Stimulated activated naive CD8-positive, alpha-beta T cell treated with anti-CD3 and anti-CD28 coated beads, Interleukin-15, Interleukin-2, amounts not matched to agents 100 U/mL and 50 U/mL, for 24 hours (primary cell): ENCODE data around the gene GNL2.
"Not testable (repeated sequence)": the region's sequence is repeated elsewhere in the genome, so short reads cannot be mapped to it uniquely, and the experiment has no call there.

ENCODE experiments used
- ATAC-seq: fragments of 150-1000 bp; cut with Tn5 transposase; one replicate; pipeline ENCODE4 v1.10.0; 2021
- DNase-seq: peaks from one replicate; pipeline ENCODE4 v3.0.0; 2021

GNL2 gene

DNA sequence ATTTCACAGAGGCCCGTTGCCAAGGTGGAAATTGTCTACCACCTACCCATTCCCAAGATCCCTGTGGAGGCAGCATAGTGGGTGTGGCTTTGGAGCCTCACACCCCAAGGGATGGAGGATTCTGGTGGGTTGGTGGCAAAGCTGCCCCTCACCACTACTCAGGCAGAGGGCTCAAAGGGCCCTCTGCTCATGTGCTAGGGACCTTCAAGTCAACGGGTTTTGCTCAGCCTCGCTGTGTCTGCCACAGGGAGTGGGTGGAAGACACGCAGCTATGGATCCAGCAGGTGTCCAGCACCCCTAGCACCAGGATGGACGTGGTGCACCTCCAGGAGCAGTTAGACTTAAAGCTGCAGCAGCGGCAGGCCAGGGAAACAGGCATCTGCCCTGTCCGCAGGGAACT lies 36.7 kb downstream of the GNL2 start:
- no peak for ATAC-seq
- no peak for DNase-seq

DNA sequence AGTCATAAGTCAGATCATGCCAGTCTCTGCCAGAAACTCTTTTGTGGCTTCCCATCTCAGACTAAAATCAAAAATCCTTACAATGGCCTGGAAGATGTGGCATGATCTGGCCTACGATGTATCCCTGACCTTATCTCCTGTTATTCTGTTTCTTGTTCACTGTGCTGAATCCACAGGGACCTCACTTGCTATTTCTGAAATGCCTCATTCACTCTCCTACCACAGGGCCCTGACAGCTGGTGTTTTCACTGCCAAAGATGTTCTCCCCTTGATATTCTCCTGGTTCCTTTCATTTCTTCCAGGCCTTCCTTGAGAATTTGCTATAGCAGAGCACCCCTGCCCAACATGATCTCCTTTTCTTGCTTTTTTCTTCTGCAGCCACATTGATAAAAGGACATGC lies 37.3 kb downstream of the GNL2 start:
- no peak for DNase-seq
- ATAC-seq, result no peak

DNA sequence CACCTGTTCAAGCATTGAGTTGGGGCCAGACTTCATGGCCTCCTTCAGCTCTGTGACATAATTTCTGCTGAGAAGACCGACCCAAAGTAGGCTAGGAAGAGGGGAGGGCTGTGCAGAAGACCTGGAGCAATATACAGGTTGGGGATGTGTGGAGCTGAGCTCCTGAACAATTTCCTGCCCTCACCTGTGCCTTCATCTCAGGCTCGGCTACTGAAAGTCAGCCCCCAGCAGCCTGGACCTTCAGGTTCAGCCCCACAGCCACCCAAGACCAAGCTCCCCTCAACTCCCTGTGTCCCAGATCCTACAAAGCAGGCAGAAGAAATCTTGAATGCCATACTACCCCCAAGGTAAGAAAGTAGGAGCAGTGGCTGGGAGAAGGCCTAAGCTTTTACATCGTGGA lies 38.3 kb downstream of the GNL2 start:
- DNase-seq, result no peak
- ATAC-seq, result no peak

DNA sequence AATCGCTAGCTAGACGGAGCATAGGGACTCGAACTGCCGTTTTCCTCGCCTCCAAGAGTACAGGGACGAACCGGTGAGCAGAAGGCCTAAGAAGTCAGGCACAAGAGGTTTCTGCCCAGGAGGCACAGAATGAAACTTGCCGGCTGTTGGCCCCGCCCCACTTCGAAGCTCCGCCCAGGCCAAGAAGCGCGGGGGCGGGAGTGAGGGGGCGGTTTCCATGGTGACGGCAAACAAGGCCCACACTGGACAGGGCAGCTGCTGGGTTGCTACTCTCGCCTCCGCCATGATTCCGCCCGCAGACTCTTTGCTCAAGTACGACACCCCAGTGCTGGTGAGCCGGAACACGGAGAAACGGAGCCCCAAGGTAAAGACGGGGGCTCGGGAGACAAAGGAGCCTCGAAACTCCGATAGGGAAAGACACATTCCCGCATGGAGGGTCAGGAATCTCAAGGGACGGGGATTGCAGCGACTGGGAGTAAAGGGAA lies 39.0 kb downstream of the GNL2 start, which contains the start of gene DNALI1:
DNALI1 (plus strand) TSS at position 229 of the 485 bp plus-strand sequence; CDS start at position 284, 55 bp downstream.
- no peak for ATAC-seq
- DNase-seq, result peak; percentile 47

DNA sequence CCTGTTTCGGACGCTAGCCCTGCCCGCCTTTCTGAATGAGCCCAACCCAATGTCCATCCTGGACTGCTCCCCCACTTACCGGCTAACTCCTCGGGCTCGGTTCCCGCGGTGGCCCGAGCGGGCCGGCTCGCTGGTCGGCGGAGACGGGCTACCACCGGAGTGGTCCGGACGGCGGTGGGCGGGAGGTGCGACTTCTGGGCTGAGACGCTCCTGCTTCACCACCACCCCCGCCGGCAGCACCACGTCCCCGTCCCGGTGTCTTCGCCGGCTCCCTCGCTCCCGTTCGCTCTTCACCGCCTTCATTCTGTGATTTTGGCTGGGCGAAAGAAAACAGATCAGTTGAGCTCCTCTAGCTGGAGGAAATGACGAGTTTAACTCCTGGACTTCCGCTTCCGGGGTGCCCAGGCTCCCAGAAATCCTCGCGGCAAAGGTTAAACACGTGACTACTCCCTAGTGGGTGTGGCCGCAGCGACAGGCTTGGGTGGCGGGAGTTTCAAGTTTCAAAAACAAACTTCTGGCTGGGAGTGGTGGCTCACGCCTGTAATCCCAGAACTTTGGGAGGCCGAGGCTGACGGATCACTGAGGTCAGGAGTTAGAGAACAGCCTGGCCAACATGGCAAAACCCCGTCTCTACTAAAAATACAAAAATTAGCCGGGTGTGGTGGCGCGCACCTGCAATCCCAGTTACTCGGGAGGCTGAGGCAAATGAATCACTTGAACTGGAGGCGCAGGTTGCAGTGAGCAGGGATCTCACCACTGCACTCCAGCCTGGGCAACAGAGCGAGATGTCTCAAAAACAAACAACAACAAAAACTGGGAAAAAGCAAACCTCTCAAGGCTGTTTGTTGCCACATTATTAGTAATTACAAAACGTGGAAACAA lies 41.6 kb downstream of the GNL2 start, which contains the start of gene SNIP1:
SNIP1 (minus strand) TSS at position 367 of the 882 bp plus-strand sequence; CDS start at position 303, 64 bp downstream.
- DNase-seq (peak; percentile 88), ATAC-seq (peak; percentile 98)

DNA sequence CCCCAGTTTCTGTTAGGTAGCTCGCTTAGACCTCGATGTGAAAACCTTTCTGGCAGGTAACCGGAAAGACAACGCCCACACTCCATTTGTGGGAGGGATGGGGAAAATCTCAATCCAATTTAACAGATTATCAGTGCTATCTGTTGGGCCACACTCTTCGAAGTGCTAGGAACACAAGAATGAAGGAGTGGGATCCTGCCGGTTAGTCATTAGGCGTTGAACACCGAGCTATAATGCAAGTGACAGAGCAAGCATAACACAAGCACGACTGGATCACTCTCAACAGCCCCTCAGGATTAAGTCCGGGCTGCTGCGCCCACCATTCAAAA lies 42.2 kb downstream of the GNL2 start:
- ATAC-seq (no peak), DNase-seq (no peak)

DNA sequence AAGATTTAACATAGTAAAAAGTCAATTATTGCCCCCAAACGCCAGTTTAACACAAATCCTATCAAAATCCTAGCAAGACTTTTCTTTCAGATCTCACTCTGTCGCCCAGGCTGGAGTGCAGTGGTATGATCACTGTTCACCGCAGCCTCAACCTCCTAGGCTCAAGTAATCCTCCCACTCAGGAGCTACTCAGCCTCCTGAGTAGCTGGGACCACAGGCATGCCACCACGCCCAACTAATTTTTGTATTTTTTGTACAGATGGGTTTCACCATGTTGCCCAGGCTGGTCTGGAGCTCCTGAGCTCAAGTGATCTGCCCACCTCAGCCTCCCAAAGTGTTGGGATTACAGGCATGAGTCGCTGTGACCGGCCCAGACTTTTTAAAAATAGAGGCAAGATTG lies 46.4 kb downstream of the GNL2 start:
- no peak for DNase-seq
- ATAC-seq, result no peak

DNA sequence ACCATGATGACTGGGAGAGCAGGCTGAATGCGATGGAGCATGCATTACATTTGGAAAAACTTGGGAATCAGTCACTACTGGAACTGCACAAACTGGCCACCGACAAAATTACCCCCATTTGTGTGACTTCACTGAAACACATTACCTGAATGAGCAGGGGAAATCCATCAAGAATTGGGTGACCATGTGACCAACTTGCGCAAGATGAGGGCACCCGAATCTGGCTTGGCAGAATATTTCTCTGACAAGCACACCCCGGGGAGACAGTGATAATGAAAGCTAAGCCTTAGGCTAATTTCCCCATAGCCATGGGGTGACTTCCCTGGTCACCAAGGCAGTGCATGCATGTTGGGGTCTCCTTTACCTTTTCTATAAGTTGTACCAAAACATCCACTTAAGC lies 50.7 kb downstream of the GNL2 start:
- no peak for ATAC-seq
- no peak for DNase-seq

DNA sequence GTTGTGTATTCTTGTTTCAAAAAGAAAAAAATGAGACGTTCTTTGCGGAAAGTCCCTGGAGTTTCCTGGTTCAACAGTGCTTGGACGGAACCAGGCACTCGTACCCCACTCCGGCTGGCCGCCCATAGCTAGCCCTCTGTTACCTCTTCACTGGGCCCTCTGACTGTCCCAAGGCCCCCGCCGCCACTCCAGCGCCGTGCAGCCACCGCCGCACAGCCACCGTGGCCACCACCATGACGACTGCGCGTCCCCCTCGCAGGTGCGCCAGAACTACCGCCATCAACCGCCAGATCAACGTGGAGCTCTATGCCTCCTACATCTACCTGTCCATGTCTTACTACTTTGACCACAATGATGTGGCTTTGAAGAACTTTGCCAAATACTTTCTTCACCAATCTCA lies 51.2 kb downstream of the GNL2 start:
- no peak for DNase-seq

DNA sequence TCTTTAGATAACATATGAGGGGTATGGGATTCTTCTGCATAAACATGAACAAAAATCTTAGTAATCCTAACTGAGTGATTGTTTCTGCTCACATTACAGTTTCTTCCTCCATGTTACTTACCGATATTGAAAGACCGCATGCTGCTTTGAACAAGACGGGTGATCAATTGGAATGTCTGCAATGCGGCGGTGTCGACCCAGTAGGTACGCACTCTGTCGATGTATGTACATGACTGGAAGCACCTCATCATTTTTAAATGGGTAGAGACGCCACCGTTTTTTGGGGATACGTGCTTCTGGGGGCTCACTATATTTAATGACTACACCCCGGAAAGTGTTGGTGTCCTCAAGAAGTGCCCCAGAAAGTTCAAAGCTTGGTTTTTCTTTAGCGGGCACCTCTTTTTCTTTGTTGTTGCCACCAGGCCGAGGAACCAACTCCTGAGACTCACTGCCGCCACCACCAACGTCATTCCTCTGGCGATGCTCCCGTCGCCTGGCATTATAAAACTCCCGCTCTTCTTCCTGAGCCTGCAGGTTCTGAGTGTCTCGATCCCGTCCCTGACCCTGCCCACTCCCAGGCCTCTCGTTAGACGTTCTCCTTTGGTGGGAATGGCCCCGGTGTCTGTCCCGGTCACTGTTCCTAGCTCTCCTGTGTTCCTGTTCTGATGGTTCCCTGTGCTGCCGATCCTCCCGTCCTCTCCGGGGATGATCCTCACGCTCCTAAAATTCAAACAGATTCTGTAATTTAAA lies 55.5 kb downstream of the GNL2 start:
- no peak for ATAC-seq
- DNase-seq, result no peak

More for the DNA sequence above, 51.2 kb downstream of the GNL2 start:
- no peak for ATAC-seq

DNA sequence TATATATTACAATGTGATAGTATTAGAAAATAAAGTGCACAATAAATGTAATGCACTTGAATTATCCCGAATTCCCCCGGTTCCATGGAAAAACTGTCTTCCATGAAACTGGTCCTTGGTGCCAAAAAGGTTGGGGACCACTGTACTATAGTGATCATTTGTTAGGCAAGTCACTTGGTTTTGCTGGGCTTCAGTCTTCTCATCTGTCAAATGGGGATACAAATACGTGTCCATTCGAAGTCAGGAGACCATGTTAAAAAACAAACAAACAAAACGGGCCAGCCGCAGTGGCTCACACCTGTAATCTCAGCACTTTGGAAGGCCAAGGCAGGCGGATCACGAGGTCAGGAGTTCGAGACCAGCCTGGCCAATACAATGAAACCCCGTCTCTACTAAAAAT lies 56.6 kb downstream of the GNL2 start:
- DNase-seq, ATAC-seq: not testable (repeated sequence)

DNA sequence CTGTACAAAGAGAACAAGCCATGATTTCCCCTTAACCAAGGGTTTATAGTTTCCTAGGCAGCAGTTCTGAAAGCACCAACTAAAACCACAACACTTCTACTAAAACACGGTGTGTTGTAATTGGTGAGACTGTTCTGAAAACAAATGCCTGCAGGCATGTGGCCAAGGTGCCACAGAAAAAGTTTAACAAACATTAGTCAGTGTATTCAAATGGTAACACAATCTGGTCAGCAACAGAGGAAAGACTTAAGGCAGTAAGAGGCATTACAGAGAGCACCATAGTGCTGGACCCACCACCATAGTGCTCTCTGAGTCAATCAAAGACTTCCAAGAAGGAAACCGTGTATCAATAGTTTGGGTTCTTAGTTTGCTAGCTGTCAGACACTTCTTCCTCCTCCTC lies 58.4 kb downstream of the GNL2 start:
- ATAC-seq (peak; percentile 61), DNase-seq (no peak)

DNA sequence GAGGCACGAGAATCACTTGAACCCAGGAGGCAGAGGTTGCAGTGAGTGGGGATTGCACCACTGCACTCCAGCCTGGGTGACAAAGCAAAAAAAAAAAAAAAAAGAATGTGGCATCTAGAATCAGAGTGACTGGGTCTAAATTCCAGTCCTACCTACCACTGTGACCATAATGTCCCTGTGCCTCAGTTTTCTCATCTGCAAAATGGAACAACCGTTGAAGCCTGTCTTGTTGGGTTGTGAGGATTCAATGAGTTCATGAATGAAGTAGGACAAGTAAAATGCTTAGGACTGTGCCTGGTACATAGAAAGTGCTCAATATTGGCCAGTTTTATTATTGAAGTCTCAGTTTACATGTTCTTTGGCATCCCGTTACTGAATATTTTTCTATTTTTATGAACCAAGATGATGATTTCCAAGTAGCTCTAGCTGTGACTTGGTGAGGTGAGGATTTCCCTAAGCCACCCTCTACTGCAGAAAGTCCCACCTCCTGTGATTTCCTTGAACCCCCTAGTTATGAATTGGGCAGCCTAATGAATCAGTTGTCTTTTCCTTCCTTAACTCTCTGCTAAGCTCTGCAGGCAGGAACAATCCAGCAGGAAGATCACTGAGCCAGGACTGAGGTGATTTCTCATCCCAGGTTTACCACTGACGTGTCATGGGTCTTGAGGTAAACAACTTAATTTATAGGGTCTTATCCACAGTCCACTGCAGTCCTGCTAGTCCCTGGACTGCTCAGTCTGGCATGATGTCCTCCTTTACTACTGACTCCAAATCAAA lies 62.2 kb downstream of the GNL2 start:
- ATAC-seq (no peak), DNase-seq (no peak)

DNA sequence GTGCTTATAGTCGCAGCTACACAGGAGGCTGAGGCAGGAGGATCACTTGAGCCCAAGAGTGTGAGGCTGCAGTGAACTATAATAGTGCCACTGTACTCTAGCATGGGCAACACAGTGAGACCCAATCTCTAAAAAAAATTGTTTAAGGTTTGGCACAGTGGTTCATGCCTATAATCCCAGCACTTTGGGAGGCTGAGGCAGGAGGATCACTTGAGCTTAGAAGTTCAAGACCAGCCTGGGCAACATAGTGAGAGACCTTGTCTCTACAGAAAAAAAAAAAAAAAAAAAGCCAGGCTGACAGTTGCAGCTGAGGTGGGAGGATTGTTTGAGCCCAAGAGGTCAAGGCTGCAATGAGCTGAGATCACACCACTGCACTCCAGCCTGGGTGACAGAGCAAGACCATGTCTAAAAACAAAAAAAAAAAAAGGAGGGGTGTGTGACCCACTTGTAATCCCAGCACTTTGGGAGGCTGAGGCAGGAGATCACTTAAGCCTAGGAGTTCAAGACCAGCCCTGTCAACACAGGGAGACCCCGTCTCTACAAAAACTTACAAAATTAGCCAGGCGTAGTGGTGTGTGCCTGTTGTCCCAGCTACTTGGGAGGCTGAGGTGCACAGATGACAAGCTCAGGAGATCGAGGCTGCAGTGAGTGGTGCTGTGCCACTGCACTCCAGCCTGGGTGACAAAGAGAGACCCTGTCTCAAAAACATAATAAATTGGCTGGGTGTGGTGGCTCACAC lies 63.1 kb downstream of the GNL2 start:
- not testable (repeated sequence) for ATAC-seq, DNase-seq

DNA sequence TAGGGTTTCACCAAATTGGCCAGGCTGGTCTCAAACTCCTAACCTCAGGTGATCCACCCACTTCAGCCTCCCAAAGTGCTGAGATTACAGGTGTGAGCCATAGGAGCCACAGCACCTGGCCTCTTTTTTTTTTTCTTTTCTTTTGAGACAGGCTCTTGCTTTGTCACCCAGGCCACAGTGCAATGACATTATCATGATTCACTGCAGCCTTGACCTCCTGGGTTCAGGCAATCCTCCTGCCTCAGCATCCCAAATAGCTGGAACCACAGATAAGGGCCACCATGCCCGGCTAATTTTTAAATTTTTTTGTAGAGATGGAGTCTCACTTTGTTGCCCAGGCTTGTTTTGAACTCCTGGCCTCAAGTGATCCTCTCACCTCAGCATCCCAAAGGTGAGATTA lies 65.8 kb downstream of the GNL2 start:
- not testable (repeated sequence) for ATAC-seq, DNase-seq

DNA sequence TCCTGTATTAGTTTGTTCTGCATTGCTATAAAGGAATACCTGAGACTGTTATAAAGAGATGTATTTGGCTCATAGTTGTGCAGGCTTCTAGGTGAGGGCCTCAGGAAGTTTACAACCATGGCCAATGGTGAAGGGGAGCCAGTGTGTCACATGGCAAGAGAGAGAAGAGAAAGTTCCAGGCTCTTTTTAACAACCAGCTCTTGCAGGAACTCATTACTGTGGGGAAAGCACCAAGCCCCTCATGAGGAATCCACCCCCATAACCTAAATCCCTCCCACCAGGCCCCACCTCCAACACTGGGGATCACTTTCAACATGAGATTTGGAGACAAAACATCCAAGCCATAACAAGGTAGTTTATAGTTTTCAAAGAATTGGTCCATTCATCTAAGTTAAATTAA lies 76.1 kb downstream of the GNL2 start:
- ATAC-seq (peak; percentile 50), DNase-seq (peak; percentile 28)

DNA sequence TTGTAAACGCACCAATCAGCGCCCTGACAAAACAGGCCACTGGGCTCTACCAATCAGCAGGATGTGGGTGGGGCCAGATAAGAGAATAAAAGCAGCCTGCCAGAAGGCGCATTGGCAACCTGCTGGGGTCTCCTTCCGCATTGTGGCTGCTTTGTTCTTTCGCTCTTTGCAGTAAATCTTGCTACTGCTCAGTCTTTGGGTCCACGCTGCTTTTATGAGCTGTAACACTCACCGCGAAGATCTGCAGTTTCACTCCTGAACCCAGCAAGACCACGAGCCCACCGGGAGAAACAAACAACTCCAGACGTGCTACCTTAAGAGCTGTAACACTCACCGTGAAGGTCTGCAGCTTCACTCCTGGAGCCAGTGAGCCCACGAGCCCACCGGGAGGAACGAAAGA lies 76.8 kb downstream of the GNL2 start:
- not testable (repeated sequence) for ATAC-seq

DNA sequence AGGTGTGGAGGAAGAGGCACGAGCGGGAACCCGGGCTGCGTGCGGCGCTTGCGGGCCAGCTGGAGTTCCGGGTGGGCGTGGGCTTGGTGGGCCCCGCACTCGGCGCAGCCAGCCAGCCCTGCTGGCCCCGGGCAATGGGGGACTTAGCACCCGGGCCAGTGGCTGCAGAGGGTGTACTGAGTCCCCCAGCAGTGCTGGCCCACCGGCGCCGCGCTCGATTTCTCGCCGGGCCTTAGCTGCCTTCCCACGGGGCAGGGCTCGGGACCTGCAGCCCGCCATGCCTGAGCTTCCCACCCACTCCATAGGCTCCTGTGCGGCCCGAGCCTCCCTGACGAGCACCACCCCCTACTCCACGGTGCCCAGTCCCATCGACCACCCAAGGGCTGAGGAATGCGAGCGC lies 77.5 kb downstream of the GNL2 start:
- DNase-seq, ATAC-seq: not testable (repeated sequence)

More for the DNA sequence above, 76.8 kb downstream of the GNL2 start:
- peak; percentile 67 for DNase-seq

DNA sequence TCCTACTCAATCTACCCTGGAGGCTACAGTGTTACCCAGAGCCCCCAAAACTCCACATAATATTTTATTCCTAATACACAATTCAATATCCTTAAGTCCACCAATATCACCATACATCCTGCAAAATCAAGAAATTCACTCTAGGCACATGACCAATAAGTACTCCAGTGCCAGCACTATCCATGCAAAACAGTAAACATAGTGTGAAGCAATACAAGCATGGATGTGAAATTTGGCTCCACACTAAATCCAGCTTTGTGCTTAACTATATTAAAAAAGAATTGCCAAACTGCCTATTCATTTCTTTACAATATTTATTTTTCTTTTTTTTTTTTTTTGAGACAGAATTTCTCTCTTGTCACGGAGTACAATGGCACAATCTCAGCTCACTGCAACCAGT lies 78.2 kb downstream of the GNL2 start:
- DNase-seq (no peak), ATAC-seq (no peak)
